Mesendoderm (in vitro differentiated cells): ENCODE data around the gene DMBT1.

Experiments
- DNase-seq: peaks from one replicate; pipeline ENCODE4 v3.0.0; 2013
- H2AK5ac ChIP-seq: 2 replicates; pipeline ENCODE4 v1.6.1; 2013; ENCODE audit warnings: low read length, inconsistent platforms
- H2BK120ac ChIP-seq: 2 replicates; pipeline ENCODE4 v1.6.1; 2013; ENCODE audit warnings: low read depth, mild to moderate bottlenecking, low read length, moderate library complexity, mixed read lengths
- H2BK15ac ChIP-seq: replicated peaks from 2 replicates; pipeline ENCODE4 v1.6.1; 2013; ENCODE audit warnings: low read depth, mild to moderate bottlenecking, moderate library complexity
- H2BK5ac ChIP-seq: 2 replicates; pipeline ENCODE4 v1.6.1; 2013; ENCODE audit warnings: low read length, inconsistent platforms
- H3K18ac ChIP-seq: 2 replicates; pipeline ENCODE4 v1.6.1; 2013; ENCODE audit warnings: mild to moderate bottlenecking, low read length, mixed read lengths
- H3K23ac ChIP-seq: one replicate; pipeline ENCODE4 v1.6.1; 2013; ENCODE audit warnings: low read length
- H3K27ac ChIP-seq: 2 replicates; pipeline ENCODE4 v1.5.1; 2013; ENCODE audit warnings: low read depth, mild to moderate bottlenecking, inconsistent platforms, low read length, moderate library complexity
- H3K27me3 ChIP-seq: 2 replicates; pipeline ENCODE4 v1.6.1; 2013; ENCODE audit warnings: low read length, control low read depth, mild to moderate bottlenecking, inconsistent platforms; ENCODE audit not compliant: insufficient read depth, poor library complexity
- H3K36me3 ChIP-seq: 2 replicates; pipeline ENCODE4 v1.6.1; 2013; ENCODE audit warnings: low read length, inconsistent platforms; ENCODE audit not compliant: control insufficient read depth, insufficient read depth
- H3K4ac ChIP-seq: one replicate; pipeline ENCODE4 v1.6.1; 2013; ENCODE audit warnings: low read depth, mild to moderate bottlenecking, low read length, moderate library complexity
- H3K4me1 ChIP-seq: 2 replicates; pipeline ENCODE4 v1.6.1; 2013; ENCODE audit warnings: low read depth, low read length, inconsistent platforms; ENCODE audit not compliant: control insufficient read depth
- H3K4me2 ChIP-seq: 2 replicates; pipeline ENCODE4 v1.6.1; 2013; ENCODE audit warnings: low read length
- H3K4me3 ChIP-seq: 2 replicates; pipeline ENCODE4 v1.5.1; 2013; ENCODE audit warnings: mild to moderate bottlenecking, low read length
- H3K56ac ChIP-seq: one replicate; pipeline ENCODE4 v1.6.1; 2013; ENCODE audit warnings: low read length
- H3K79me1 ChIP-seq: 2 replicates; pipeline ENCODE4 v1.6.1; 2013; ENCODE audit warnings: low read length, inconsistent platforms
- H3K79me2 ChIP-seq: 2 replicates; pipeline ENCODE4 v1.6.1; 2013; ENCODE audit warnings: mild to moderate bottlenecking, low read length; ENCODE audit not compliant: control insufficient read depth, insufficient read depth
- H3K9ac ChIP-seq: 2 replicates; pipeline ENCODE4 v1.6.1; 2013; ENCODE audit warnings: low read length, inconsistent platforms
- H4K5ac ChIP-seq: one replicate; pipeline ENCODE4 v1.6.1; 2013; ENCODE audit warnings: low read length
- H4K8ac ChIP-seq: one replicate; pipeline ENCODE4 v1.6.1; 2013; ENCODE audit warnings: low read depth, mild to moderate bottlenecking, control low read depth, low read length, moderate library complexity
- WGBS: extraction: QIAGEN DNeasy Blood & Tissue Kit; methylation state at CpG from one replicate; pipeline ENCODE4 v1.1.7; 2013; ENCODE audit warnings: low lambda C conversion rate, missing lambda C conversion rate; ENCODE audit not compliant: insufficient coverage; ENCODE audit errors: extremely low coverage; 5-methylcytosine and 5-hydroxymethylcytosine counted together

DMBT1 gene

GRCh38 chr10:122656741-122657140, 96.2 kb downstream of the DMBT1 start:
- Histone ChIP-seq H4K8ac (no peak overlapping the region), H3K79me2 (no peaks in the 10 kb centered on the region), H3K4me2 (no peak overlapping the region), H3K4ac (no peak overlapping the region), H3K27me3 (no peaks in the 10 kb centered on the region), H4K5ac (no peak overlapping the region), H3K27ac (no peak overlapping the region), H3K4me1 (no peaks in the 10 kb centered on the region), H2BK15ac (no peak overlapping the region), H3K56ac (no peak overlapping the region), H3K4me3 (no peak overlapping the region), H3K23ac (no peak overlapping the region), H2AK5ac (no peak overlapping the region), H2BK5ac (no peak overlapping the region), H3K36me3 (no peaks in the 10 kb centered on the region), H3K9ac (no peak overlapping the region), H3K79me1 (no peaks in the 10 kb centered on the region), H3K18ac (no peak overlapping the region), H2BK120ac (no peak overlapping the region)
- WGBS: no CpG with 5 or more reads among the region's 5 CpGs
- no peak for DNase-seq

- Histone ChIP-seq H3K4me3 (no peak overlapping the region), H2BK120ac (no peak overlapping the region), H3K4me1 (no peaks in the 10 kb centered on the region), H3K79me2 (no peaks in the 10 kb centered on the region), H3K23ac (no peak overlapping the region), H3K18ac (no peak overlapping the region), H3K36me3 (no peaks in the 10 kb centered on the region), H3K4me2 (no peak overlapping the region), H3K27me3 (no peaks in the 10 kb centered on the region), H3K27ac (no peak overlapping the region), H3K79me1 (no peaks in the 10 kb centered on the region), H3K9ac (no peak overlapping the region), H2AK5ac (no peak overlapping the region), H3K56ac (no peak overlapping the region), H2BK5ac (no peak overlapping the region), H4K8ac (no peak overlapping the region), H3K4ac (no peak overlapping the region), H2BK15ac (no peak overlapping the region), H4K5ac (no peak overlapping the region)
- no CpG with 5 or more reads among the region's 4 CpGs for WGBS
- DNase-seq: no peak
These were observed 96.7 kb downstream of the DMBT1 start for GRCh38 chr10:122657255-122657654.

DNA sequence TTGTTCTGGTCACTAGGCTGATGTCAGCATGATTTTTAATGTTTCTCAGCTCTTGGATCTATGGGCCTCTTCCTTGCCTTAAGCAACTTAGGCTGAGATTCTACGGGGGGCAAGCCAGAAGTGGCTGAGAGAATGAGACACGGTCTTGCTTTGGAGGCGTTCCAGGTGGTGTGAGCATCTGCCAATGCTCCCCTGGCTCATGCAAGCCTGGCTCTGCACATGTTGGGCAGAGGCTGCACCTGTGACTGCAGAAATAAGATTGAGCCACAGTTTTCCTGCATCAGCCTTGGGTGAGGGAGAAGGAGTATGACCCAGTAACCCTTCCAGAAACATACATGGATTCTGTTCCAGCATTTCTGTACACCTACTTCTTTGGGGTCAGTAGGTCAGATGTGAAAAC, 97.2 kb downstream of the DMBT1 start:
- no peaks in the 10 kb centered on the region for H3K79me2 ChIP-seq
- H4K5ac ChIP-seq: no peak overlapping the region
- no peaks in the 10 kb centered on the region for H3K4me1 ChIP-seq
- H3K27me3 ChIP-seq: no peaks in the 10 kb centered on the region
- no peak overlapping the region for H3K27ac ChIP-seq
- H3K18ac ChIP-seq: no peak overlapping the region
- no peaks in the 10 kb centered on the region for H3K79me1 ChIP-seq
- H3K4me3 ChIP-seq: no peak overlapping the region
- no peak overlapping the region for H3K23ac ChIP-seq
- no peak overlapping the region for H3K4ac ChIP-seq
- no peak overlapping the region for H2BK120ac ChIP-seq
- no CpG with 5 or more reads among the region's 3 CpGs for WGBS
- H2BK5ac ChIP-seq: no peak overlapping the region
- H2BK15ac ChIP-seq: no peak overlapping the region
- no peak overlapping the region for H3K56ac ChIP-seq
- no peak for DNase-seq
- H3K36me3 ChIP-seq: no peaks in the 10 kb centered on the region
- H3K4me2 ChIP-seq: no peak overlapping the region
- no peak overlapping the region for H2AK5ac ChIP-seq
- no peak overlapping the region for H3K9ac ChIP-seq
- no peak overlapping the region for H4K8ac ChIP-seq

GRCh38 chr10:122658356-122659049, 97.9 kb downstream of the DMBT1 start:
- H3K27ac ChIP-seq: no peak overlapping the region
- no peak overlapping the region for H4K5ac ChIP-seq
- no peak overlapping the region for H3K56ac ChIP-seq
- no peak overlapping the region for H3K4me3 ChIP-seq
- H3K4me2 ChIP-seq: no peak overlapping the region
- H3K79me2 ChIP-seq: no peaks in the 10 kb centered on the region
- no peak overlapping the region for H4K8ac ChIP-seq
- H3K79me1 ChIP-seq: no peaks in the 10 kb centered on the region
- H3K4ac ChIP-seq: no peak overlapping the region
- H3K36me3 ChIP-seq: no peaks in the 10 kb centered on the region
- H2BK15ac ChIP-seq: no peak overlapping the region
- H2AK5ac ChIP-seq: no peak overlapping the region
- no peak overlapping the region for H3K9ac ChIP-seq
- H2BK5ac ChIP-seq: no peak overlapping the region
- no peak overlapping the region for H3K18ac ChIP-seq
- H3K4me1 ChIP-seq: no peaks in the 10 kb centered on the region
- WGBS: no CpG with 5 or more reads among the region's 8 CpGs
- no peak overlapping the region for H2BK120ac ChIP-seq
- H3K23ac ChIP-seq: no peak overlapping the region
- no peaks in the 10 kb centered on the region for H3K27me3 ChIP-seq
- DNase-seq: no peak

DNA sequence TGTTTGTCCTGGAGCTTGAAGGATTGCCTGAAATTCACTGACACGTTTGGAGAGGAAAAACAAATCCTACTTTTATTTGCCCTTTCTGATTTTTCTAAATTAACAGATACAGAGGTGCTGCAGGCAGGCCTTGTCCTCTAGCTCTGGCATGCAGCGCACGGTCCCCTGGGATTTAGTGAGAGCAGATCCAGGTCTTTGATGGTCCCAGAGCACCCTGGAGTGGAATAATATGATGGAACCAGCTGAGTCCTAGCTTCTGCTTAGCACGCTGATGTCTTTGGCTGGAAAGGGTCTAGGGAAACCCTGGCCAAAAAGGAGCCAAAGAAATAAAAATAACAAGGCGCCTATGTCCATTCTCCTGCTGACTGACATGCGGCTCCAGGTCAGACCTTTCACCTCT, 98.6 kb downstream of the DMBT1 start:
- H3K9ac ChIP-seq: no peak overlapping the region
- H3K56ac ChIP-seq: no peak overlapping the region
- no peak overlapping the region for H2BK120ac ChIP-seq
- no peak overlapping the region for H3K18ac ChIP-seq
- no peak overlapping the region for H2BK5ac ChIP-seq
- no peak overlapping the region for H2AK5ac ChIP-seq
- H3K4me2 ChIP-seq: no peak overlapping the region
- H3K27me3 ChIP-seq: no peaks in the 10 kb centered on the region
- no CpG with 5 or more reads among the region's 6 CpGs for WGBS
- no peak overlapping the region for H4K5ac ChIP-seq
- no peak overlapping the region for H3K27ac ChIP-seq
- no peaks in the 10 kb centered on the region for H3K4me1 ChIP-seq
- H4K8ac ChIP-seq: no peak overlapping the region
- H3K79me1 ChIP-seq: no peaks in the 10 kb centered on the region
- H3K36me3 ChIP-seq: no peaks in the 10 kb centered on the region
- no peak overlapping the region for H3K23ac ChIP-seq
- H2BK15ac ChIP-seq: no peak overlapping the region
- no peak for DNase-seq
- H3K79me2 ChIP-seq: no peaks in the 10 kb centered on the region
- no peak overlapping the region for H3K4ac ChIP-seq
- H3K4me3 ChIP-seq: no peak overlapping the region

GRCh38 chr10:122659651-122660050, 99.1 kb downstream of the DMBT1 start:
- no CpG with 5 or more reads among the region's 7 CpGs for WGBS
- no peak overlapping the region for H2BK15ac ChIP-seq
- no peak overlapping the region for H3K4ac ChIP-seq
- H3K9ac ChIP-seq: no peak overlapping the region
- H3K56ac ChIP-seq: no peak overlapping the region
- no peaks in the 10 kb centered on the region for H3K36me3 ChIP-seq
- no peak overlapping the region for H3K4me2 ChIP-seq
- no peak overlapping the region for H4K5ac ChIP-seq
- no peaks in the 10 kb centered on the region for H3K79me1 ChIP-seq
- H2BK5ac ChIP-seq: no peak overlapping the region
- H3K4me3 ChIP-seq: no peak overlapping the region
- no peak for DNase-seq
- no peaks in the 10 kb centered on the region for H3K79me2 ChIP-seq
- no peak overlapping the region for H3K23ac ChIP-seq
- no peak overlapping the region for H3K18ac ChIP-seq
- H2AK5ac ChIP-seq: no peak overlapping the region
- H2BK120ac ChIP-seq: no peak overlapping the region
- no peak overlapping the region for H4K8ac ChIP-seq
- H3K4me1 ChIP-seq: no peaks in the 10 kb centered on the region
- no peak overlapping the region for H3K27ac ChIP-seq
- H3K27me3 ChIP-seq: no peaks in the 10 kb centered on the region
